GM19023 (cell line): Measurements from ENCODE around the gene FUT8.
"Not testable (repeated sequence)": the region's sequence is repeated elsewhere in the genome, so short reads cannot be mapped to it uniquely, and the experiment has no call there.

Experiments used
- ATAC-seq: cut with Tn5 transposase; IDR thresholded peaks from one replicate; pipeline ENCODE4 v1.9.1; 2021; ENCODE audit warnings: mild to moderate bottlenecking, moderate library complexity; ENCODE audit not compliant: unreplicated experiment

The FUT8 gene

DNA sequence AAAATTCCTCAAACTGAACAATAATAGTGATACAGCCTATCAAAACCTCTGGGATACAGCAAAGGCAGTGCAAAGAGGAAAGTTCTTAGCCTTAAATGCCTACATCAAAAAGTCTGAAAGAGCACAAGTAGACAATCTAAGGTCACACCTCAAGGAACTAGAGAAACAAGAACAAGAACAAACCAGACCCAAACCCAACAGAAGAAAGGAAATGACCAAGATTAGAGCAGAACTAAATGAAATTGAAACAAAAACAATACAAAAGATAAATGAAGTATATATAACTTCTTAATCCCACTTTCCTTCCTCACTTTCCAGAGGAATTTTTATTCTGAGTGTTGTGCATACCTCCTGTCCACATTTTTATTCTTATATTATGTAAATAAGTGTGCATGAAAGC is 192.0 kb downstream of the FUT8 start:
- ATAC-seq, result no peak

DNA sequence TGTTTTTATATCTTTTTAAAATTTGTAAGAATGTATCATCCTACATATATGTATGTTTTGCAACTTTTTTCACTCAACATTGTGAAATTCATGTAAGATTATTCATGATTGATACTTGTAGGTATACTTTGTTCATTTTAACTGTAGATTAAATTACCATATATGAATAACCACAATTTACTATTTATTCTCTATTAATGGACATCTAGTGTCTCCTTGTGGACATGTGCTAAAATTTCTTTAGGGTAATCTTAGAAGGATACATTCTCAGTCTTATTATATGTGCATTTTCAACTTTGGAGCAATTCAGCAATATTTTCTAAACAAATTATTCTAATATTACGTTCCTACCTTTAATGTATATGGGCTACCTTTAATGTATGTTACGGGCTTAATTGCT is 192.4 kb downstream of the FUT8 start:
- no peak for ATAC-seq

DNA sequence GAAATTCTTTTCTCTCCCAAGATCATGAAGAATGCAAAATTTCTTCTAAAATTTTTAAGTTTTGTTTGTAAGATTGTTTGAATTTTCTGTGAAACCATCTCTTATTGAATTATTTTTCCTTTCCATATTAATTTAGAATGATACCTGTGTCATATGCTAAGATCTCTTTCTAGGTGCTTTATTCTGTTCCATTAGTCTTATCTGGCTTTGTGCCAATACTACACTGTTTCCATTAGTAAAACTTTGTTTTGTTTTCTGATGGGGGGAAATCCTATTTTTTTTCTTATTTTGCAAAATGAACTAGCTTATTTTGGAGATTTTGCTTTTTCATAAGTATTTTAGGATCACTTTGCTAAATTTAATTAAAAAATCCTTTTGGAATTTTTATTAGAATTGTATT is 193.9 kb downstream of the FUT8 start:
- no peak for ATAC-seq

DNA sequence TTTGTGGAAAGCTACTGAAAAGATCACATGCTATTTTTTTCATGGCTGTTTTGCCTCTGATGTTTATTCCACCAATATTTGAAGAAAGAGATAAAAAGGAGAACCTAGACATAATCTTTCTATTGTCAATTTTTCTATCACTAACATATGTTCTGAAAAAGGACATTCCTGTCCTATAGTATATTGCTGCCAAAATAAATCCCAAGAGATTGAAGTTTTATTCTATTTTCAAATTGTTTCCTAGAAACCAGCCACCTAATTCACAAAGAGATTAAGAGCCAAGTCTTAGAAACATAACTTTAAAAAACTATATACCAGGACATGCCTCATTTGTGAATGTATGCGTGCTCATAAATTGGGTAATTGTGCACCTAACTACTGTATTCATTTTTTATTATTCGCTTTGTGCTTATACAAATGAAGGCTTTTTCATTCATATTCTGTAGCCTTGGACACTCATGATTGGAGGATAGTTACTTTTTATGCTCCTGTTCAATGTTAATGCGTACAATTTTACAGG is 200.7 kb downstream of the FUT8 start:
- ATAC-seq, result no peak

DNA sequence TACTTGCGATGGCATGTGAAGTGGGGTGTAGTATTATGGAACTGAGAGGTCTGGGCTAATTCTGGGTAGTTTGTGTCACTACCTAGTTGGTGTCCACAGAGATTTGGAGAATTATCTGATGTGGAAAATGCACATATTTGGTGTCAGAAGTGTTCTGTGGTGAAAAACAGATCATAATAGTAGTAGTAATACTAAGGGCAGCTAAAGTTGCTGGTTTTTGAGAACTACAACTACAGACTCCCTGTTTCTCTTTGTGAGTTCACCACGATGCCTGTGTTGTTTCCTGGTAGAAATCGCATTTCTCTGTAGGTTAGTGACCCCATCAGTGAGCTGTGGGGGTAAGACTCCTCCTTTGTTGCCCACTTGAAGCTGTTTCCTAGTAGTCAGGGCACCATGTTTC is 206.5 kb downstream of the FUT8 start:
- ATAC-seq, result no peak

DNA sequence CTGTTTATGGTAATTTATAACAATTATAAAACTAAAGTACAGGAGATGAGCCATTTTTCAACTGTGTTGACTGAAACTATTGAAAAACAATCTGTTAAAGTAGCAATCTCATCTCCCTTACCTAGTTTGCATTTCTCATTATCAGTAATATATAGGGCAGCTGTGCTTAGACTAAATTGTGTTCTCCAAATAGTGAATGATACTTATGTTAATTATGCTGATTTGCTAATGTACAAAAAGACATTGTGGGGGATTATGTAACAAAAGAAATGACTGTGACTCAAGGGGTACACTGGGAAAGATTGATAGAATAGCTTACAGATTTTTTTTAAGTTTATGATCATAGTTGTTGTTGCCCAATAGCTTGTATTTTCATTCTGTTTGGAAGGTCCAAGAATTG is 207.7 kb downstream of the FUT8 start:
- ATAC-seq, result no peak

DNA sequence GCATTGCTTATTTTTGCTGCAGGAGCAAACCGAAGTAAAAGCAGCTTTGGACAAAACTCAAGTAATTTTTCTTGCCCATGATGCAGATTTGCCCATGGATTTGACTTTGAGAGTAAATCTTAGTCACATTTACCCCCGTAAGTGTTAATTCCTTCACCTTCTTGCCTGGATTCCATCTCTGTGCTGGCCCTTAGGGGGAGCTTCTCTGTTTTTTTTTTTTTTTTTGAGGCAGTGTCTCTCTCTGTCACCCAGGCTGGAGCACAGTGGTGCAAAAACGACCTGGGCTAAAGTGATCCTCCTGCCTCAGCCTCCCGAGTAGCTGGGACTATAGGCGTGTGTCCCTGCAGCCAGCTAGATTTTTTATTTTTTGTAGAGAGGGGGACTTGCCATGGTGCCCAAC is 210.2 kb downstream of the FUT8 start:
- no peak for ATAC-seq

DNA sequence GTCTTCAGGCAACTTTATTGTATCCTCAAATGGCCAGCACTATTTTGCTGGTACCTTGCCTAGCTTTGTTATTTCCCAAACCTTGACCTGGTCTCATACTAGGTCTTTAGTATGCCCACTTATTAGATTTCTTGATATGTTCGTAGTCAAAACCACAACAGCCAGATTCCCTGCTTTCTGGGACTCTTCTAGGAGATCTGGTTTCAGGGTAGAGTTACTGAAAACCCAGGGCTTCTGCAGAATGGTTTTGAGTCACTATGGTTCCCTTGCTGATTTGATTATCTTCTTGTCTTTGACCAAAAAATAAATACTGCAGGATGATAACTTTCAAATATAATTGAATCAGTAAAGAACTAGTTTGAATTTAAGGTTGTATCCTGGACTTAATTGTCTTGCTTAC is 211.2 kb downstream of the FUT8 start:
- ATAC-seq, result no peak

DNA sequence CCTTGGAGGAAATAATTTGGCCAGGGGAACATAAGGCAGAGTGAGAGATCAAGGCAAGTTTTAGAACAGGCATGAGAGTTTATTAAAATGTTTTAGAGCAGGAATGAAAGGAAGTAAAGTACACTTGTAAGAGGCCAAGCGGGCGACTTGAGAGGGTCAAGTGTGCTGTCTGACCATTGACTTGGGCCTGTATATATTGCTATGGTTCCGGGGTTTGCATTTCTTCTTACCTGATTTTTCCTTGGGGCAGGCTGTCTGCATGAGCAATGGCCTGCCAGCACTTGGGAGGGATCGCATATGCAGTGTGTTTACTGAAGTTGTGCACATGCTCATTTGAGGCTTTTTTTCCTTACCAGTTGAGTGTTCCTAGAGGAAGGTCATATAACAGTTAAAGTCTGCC is 214.8 kb downstream of the FUT8 start:
- ATAC-seq, result no peak

DNA sequence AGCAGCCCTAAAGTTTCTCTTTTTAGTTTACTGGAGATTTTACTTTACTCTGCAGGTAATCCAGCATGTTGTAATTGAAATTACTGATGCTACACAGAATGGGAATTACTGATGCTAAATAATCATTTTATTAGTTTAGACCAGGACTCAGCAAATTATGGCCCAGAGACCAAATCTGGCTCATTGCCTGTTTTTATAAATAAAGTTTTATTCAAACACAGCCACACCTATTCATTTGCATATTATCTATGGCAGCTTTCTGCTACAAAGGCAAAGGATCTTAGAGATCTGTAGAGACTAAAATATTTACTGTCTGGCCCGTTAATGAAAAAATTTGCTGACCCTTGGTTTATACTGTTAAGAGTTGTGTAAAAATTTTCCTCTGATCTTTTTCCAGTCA is 216.1 kb downstream of the FUT8 start:
- no peak for ATAC-seq

DNA sequence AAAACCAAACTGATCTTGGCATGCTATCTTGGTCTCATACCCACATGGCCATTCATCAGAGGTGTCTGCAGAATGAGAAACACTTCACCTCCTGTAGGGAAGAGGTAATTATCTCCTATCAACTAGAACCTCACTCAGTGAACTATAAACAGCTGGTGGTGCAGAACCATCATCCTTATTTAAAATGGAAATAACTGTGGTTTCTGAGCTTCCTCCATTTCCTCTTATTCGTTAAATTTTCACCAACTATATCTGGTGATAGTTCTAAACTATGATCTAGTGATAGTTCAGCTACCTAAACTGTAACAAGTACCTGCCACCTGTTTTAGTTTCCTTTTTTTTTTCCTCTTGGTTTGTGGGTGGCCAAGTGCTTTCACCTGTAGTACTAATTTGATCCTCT is 218.5 kb downstream of the FUT8 start:
- no peak for ATAC-seq

DNA sequence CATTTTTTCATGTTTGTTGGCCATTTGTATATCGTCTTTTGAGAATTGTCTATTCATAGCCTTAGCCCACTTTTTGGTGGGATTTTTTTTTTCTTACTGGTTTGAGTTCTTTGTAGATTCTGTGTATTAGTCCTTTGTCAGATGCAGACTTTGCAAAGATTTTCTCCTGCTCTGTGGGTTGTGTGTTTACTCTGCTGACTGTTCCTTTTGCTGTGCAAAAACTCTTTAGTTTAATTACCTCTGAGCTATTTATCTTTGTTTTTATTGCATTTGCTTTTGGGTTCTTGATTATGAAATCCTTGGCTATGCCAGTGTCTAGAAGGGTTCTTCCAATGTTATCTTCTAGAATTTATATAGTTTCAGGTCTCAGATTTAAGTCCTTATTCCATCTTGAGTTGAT is 220.0 kb downstream of the FUT8 start:
- ATAC-seq, result no peak

DNA sequence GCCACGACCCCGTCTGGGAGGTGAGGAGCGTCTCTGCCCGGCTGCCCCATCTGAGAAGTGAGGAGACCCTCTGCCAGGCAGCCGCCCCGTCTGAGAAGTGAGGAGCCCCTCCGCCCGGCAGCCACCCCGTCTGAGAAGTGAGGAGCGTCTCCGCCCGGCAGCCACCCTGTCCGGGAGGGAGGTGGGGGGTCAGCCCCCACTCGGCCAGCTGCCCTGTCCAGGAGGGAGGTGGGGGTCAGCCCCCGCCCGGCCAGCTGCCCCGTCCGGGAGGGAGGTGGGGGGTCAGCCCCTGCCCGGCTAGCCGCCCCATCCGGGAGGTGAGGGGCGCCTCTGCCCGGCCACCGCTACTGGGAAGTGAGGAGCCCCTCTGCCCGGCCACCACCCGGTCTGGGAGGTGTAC is 221.1 kb downstream of the FUT8 start:
- ATAC-seq, result not testable (repeated sequence)

DNA sequence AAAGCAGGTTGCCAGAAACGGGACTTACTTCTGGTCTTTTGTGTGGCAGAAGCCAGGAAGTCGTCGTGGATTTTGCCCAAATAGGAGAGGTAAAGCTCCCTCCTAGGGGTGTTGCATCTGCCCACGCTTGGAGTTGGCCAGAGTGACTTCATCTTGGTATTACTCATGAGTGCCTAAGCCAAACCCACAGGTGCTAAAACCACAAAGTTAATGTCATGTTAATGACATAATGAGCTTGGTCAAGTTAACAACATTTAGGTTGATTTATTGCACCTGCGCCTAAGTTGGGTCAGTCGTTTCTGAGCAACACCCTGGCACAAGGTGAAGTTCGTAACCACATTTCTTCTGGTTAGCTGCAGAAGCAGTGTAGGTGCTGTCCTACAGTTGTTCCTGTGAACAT is 225.2 kb downstream of the FUT8 start:
- ATAC-seq, result peak; percentile 88

DNA sequence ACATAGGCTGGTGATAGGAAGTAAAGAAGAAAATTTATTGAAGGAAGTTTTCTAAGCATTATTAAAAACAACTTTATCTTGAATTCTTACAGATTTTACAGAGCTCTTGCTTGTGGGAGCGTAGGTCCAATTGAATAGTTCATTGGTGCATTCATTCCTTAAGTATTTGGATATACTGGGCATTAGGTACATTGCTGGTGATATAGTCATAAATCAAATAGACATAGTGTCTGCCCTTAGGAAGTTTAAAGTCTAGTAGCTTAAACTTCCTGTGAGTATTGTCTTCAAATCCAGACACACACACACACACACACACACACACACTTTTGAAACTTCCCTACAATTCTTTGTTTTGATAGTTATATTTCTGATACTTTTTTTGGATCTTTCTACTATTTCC is 226.7 kb downstream of the FUT8 start:
- no peak for ATAC-seq

DNA sequence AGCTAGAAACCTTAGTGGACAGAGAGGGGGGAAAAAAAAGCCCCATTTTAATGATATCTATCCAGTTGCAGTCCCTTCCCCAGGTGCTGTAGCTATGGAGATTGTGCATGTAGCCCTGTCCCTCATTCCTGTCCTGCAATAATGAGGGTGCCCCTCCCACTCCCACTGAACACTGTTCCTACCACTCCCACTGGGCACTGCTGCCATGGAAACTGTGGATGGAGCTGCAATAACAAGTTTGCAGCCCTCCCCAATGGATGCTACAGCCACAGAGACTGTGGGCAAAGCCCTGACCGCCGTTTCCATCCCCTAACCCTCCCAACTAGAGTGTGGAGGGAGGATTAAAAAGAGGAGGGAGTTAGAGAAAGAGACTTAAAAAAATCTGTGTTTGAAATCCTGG is 238.3 kb downstream of the FUT8 start:
- ATAC-seq, result no peak

DNA sequence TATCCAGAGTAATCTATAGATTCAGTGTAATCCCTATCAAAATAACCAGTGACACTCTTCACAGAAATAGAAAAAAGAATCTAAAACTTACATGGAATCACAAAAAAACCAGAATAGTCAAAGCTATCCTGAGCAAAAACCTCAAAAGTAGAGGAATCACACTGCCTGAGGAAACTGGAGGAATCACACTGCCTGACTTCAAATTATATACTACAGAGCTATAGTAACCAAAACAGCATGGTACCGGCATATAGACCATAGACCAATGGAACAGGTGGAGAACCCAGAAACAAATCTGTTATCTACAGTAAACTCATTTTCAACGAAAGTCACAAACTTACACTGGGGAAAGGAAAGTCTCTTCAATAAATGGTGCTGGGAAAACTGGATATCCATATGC is 244.0 kb downstream of the FUT8 start:
- no peak for ATAC-seq

DNA sequence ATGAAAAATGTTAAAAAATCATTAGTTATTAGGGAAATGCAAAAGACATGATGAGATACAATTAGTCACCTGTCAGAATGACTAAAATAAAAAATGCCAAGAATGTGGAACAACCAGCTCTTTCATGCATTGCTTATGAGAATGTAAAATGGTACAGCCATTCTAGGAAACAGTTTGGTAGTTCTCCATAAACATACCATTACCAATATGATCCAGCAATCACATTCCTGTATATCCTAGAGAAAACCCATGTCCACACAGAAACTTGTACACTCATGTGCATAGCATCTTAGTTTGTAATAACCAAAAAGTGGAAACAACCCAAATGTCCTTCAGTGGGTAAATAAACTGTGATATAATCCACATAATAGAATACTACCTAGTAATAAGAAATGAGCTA is 245.7 kb downstream of the FUT8 start:
- no peak for ATAC-seq

DNA sequence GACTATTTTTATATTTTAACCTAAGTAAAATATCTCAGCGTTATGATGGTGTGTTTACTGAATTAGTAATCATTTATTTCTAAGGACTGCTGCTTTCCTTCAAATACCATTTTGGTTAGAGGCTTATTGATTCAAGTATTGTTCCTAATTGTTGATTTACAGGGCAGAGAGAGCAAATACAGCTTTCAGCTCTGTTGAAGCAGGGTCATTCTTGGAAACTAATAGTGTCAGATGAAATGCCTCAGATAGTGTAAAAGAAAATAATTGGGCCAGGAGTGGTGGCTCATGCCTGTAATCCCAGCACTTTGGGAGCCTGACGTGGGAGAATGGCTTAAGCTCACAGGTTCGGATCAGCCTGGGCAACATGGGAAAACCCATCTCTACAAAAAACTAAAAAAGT is 249.3 kb downstream of the FUT8 start:
- no peak for ATAC-seq

DNA sequence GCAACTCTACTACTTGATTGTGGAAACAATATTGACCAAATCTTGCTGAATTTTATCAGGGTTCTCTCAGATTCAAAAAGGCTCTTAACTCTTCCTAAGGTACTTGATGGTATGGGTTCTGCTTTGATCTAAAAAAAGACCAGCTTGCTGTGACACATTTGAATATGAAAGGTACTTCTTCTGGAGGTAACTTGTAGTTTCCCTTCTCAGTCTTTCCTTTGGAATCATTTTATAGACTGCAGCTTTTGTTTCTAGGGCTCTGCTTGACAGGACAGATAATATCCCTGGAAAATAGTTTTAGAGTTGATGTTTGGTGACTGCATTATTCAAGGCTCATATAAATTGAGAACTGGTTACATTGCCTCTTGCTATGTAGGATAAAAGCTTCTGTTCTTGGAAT is 251.9 kb downstream of the FUT8 start:
- no peak for ATAC-seq

DNA sequence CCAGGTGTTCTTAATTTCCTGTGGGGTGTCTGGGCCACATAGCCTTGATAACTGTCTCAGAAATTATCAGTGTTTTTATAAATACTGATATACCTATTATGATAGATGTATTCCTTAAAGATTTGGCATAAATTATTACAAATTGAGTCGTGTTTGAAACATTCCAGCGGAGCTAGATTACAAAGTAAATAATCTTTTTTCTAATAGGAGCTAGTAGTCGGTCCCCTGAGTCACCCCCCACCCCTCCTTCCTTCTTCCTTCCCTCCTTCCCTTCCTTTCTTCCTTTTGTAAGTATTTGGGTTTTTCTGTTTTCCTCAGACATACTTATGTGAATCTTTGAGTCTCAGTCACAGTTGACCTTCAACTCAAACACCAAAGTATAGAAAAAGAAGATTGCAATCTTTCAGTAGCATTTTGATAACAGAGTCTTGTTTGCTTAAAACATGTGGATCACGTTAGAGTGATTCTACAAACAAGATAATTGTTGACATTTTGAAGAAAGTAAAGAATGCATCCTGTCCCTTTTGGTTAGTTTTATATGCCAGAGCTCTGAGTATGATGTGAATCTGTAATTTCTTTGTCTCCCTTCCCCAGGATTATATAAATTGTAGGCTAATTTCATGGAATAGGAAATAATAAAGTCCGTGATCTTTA is 264.0 kb downstream of the FUT8 start:
- no peak for ATAC-seq

DNA sequence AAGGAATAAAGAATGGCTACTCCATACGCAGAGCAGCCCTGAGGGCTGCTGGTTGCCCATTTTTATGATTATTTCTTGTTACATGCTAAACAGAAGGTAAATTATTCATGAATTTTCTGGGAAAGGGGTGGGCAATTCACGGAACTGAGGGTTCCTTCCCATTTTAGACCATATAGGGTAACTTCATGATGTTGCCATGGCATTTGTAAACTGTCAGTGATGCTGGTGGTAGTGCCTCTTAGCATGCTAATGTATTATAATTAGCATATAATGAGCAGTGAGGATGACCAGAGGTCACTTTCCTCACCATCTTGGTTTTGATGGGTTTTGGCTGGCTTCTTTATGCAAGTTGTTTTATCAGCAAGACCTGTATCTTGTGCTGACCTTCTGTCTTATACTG is 273.0 kb downstream of the FUT8 start:
- no peak for ATAC-seq

DNA sequence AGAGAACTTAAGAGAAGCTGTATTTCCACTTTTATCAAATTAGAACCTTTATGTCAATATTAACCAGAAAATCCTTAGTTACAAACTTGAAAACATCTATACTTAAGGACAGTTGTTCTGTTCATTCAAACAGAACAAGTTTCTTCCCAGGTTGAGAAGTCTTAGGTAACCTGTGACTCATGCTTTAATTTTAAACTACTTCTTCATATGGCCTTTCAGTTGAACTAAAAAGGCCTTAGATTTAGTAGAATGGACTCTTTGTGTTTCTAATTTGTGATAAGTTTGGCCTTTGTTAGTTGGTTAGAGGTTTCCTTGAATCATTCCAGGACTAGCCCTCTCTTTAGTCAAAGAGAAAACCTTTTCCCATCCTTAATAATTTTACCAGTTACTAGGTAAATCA is 274.2 kb downstream of the FUT8 start:
- no peak for ATAC-seq
